PC-9 (cell line): Measurements from ENCODE around the gene RBFOX1.

Experiments used
- EZH2 ChIP-seq: fragments of 200-600 bp; sonication (generic); IDR thresholded peaks from 2 replicates; pipeline ENCODE4 v1.8.0; 2017; ENCODE audit warnings: antibody characterized with exemption, low read depth
- TF ChIP-seq, protein P1 (sequence below): fragments of 200-600 bp; sonication (generic); conservative IDR thresholded peaks from 2 replicates; pipeline ENCODE4 v1.6.1; 2017; ENCODE audit warnings: mixed run types, antibody characterized with exemption, mild to moderate bottlenecking, moderate library complexity

DNA sequence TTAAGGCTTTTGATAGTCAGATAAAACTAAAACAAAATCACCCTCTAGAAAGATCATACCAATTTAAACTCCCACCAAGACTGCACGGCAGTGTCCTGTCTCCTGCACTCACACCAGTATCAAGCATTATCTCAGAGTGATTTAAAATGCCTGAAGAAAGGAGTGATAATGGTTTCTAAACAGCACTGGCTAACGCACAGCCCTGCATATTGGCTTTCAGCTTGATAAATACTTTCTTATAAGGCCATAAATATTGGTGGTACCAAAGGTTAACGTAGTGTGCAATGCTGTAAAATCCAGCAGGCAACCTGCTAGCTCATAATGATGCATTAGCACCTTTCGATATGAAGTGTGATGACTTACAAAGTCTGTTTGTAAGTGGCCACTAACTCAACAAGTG is 214.3 kb downstream of the RBFOX1 start:
- no peak for TF ChIP-seq EZH2
- TF ChIP-seq, protein P1, sequence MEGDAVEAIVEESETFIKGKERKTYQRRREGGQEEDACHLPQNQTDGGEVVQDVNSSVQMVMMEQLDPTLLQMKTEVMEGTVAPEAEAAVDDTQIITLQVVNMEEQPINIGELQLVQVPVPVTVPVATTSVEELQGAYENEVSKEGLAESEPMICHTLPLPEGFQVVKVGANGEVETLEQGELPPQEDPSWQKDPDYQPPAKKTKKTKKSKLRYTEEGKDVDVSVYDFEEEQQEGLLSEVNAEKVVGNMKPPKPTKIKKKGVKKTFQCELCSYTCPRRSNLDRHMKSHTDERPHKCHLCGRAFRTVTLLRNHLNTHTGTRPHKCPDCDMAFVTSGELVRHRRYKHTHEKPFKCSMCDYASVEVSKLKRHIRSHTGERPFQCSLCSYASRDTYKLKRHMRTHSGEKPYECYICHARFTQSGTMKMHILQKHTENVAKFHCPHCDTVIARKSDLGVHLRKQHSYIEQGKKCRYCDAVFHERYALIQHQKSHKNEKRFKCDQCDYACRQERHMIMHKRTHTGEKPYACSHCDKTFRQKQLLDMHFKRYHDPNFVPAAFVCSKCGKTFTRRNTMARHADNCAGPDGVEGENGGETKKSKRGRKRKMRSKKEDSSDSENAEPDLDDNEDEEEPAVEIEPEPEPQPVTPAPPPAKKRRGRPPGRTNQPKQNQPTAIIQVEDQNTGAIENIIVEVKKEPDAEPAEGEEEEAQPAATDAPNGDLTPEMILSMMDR: no peak
